ENCODE measurements around the gene GRXCR2.
"Not testable (repeated sequence)": the region's sequence is repeated elsewhere in the genome, so short reads cannot be mapped to it uniquely, and the experiment has no call there.

Gene GRXCR2

DNA sequence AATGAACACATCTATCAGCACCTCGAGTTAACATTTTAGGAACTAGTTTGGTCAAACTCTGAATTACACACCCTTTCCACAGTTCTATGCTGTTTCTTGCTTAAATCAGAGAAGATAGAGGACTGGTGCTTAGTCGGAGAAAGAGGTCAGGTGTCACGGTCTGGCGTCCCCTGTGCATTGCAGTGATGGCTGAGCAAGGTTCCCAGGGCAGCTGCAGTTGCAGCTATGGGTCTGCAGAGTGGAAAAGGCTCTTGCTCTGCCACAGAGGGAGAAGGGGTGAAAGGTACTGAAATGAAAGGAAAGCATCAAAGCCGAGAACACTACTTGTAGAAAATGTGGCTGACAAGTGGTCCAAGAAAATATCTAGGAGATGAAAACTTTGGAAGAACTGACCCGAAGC, 38.4 kb upstream of the GRXCR2 start:
- DNase-seq (ENCODE audit: low read depth) = no peak
- no peaks in the 10 kb centered on the region for H3K36me3 ChIP-seq (ENCODE audit: control insufficient read depth, insufficient read depth, low read length, severe bottlenecking)
- no peak overlapping the region for H3K9ac ChIP-seq (ENCODE audit: low read length)
- no peak overlapping the region for H3K4me3 ChIP-seq (ENCODE audit: low read length)
- H3K4me1 ChIP-seq (ENCODE audit: control insufficient read depth, insufficient read depth, low read length) = no peaks in the 10 kb centered on the region
- no peaks in the 10 kb centered on the region for H3K9me3 ChIP-seq (ENCODE audit: control insufficient read depth, low read length)
- H3K27me3 ChIP-seq (replicated peaks; ENCODE audit: control insufficient read depth, insufficient read depth, low read length) = peaks cover 10% of the 10 kb centered on the region

DNA sequence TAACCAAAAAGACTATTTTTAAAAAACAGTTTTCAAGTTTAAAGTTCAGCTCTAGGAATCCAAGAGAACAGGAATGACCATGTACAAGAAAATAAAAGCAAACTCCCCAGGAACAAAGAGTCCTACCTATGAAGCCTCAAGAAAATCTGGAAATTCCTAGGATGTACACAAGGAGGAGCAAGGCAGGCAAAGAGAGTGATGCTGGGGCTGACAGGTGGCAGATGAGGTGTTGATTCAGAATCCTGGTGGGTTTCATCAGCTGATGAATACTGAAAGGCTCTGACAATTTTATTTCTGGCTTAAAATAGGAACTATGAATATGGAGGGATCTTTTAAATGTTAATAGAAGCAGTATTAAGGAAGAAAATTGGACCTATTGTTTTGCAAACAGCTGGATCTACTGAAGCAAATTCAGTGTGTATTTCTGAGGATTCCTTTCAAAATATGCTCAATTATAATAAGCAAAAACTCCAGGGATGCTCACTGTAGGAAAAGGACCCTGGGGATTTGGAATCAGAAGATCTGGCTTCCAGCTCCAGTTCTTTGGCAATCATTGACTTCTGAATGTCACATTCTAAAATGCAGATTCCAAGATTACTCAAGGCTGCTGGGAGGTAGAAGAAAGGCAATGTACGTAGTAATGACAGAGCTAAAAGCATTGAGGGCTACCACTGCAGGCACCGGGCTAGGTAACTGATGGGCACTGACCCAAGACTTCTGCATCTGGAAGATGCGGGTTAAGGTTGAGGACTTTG, 35.6 kb upstream of the GRXCR2 start:
- no peak for DNase-seq (ENCODE audit: low read depth)

DNA sequence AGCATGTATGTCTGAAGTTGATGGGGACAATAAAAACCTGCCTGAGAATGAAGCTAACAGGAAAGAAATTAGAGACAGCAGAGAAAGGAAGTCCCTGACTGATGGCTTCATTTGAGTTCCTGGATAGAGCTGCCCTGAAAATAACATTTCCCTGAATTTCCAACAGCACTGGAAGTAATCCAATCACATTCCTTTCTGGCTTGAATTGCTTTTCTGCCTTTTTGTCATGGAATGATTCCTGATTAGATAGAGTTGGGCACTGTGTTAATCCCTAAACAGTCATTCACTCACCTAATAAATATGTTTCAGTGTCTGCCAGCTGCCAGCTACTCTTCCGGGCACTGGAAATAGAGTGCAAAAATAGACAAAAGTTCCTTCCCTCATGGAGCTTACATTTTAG, 33.6 kb upstream of the GRXCR2 start:
- peaks cover 10% of the 10 kb centered on the region for H3K4me1 ChIP-seq (ENCODE audit: control insufficient read depth, insufficient read depth, low read length)
- H3K9me3 ChIP-seq (ENCODE audit: control insufficient read depth, low read length) = no peaks in the 10 kb centered on the region
- H3K36me3 ChIP-seq (ENCODE audit: control insufficient read depth, insufficient read depth, low read length, severe bottlenecking) = no peaks in the 10 kb centered on the region
- no peak overlapping the region for H3K9ac ChIP-seq (ENCODE audit: low read length)
- H3K27me3 ChIP-seq (replicated peaks; ENCODE audit: control insufficient read depth, insufficient read depth, low read length) = peaks cover 10% of the 10 kb centered on the region
- DNase-seq (ENCODE audit: low read depth) = peak; percentile 12
- no peak overlapping the region for H3K4me3 ChIP-seq (ENCODE audit: low read length)

More for the DNA sequence above, 35.6 kb upstream of the GRXCR2 start:
- H3K9ac ChIP-seq (ENCODE audit: low read length) = no peak overlapping the region
- H3K9me3 ChIP-seq (ENCODE audit: control insufficient read depth, low read length) = no peaks in the 10 kb centered on the region
- H3K27me3 ChIP-seq (replicated peaks; ENCODE audit: control insufficient read depth, insufficient read depth, low read length) = peaks cover 10% of the 10 kb centered on the region
- H3K36me3 ChIP-seq (ENCODE audit: control insufficient read depth, insufficient read depth, low read length, severe bottlenecking) = no peaks in the 10 kb centered on the region
- H3K4me3 ChIP-seq (ENCODE audit: low read length) = no peak overlapping the region
- peaks cover 6% of the 10 kb centered on the region for H3K4me1 ChIP-seq (ENCODE audit: control insufficient read depth, insufficient read depth, low read length)

DNA sequence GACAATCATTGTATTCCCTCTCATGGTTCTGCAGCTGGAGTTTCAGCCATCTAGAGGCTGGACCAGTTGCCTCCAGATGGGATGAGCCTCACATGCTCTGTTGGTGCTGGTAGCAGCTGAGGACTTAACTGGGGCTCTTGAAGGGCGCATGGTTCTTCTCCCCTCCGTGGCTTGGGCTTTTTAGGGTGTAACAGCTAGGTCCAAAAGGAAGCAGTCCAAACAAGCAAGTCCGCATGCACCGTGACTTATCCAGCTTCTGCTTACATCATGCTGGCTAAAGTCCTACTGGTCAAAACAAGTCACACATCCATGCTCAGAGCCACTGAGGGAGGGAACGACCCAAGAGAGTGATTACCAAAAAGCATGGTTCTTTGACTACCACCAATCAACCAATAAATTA, 31.9 kb upstream of the GRXCR2 start:
- Histone ChIP-seq H3K4me3 (ENCODE audit: low read length) (no peak overlapping the region), H3K27me3 (replicated peaks; ENCODE audit: control insufficient read depth, insufficient read depth, low read length) (peaks cover 5% of the 10 kb centered on the region), H3K9ac (ENCODE audit: low read length) (no peak overlapping the region), H3K36me3 (ENCODE audit: control insufficient read depth, insufficient read depth, low read length, severe bottlenecking) (no peaks in the 10 kb centered on the region), H3K9me3 (ENCODE audit: control insufficient read depth, low read length) (peaks cover 2% of the 10 kb centered on the region), H3K4me1 (ENCODE audit: control insufficient read depth, insufficient read depth, low read length) (peaks cover 10% of the 10 kb centered on the region)
- DNase-seq (ENCODE audit: low read depth) = no peak

DNA sequence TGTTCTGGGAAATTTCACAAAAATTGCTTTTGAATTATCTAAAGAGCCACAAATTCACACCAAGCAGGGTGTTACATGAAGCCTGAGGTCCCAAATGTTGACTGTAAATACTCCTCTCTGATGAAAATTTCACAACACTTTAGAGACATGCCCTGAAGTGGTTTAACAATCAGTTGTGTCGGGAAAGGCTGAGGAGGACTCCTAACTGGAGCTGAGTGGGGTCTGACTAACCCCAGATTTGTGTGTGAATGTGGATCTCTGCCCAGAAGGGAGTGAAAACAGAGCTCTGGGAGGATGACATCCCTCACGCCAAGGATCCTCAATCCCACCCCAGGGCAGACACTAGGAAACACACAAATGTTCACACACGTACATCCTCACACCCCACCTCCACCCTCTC, 31.1 kb upstream of the GRXCR2 start:
- H3K9me3 ChIP-seq (ENCODE audit: control insufficient read depth, low read length) = peaks cover 11% of the 10 kb centered on the region
- peaks cover 5% of the 10 kb centered on the region for H3K27me3 ChIP-seq (replicated peaks; ENCODE audit: control insufficient read depth, insufficient read depth, low read length)
- H3K9ac ChIP-seq (ENCODE audit: low read length) = no peak overlapping the region
- no peaks in the 10 kb centered on the region for H3K36me3 ChIP-seq (ENCODE audit: control insufficient read depth, insufficient read depth, low read length, severe bottlenecking)
- DNase-seq (ENCODE audit: low read depth) = peak; percentile 65
- no peak overlapping the region for H3K4me3 ChIP-seq (ENCODE audit: low read length)
- peaks cover 10% of the 10 kb centered on the region for H3K4me1 ChIP-seq (ENCODE audit: control insufficient read depth, insufficient read depth, low read length)

DNA sequence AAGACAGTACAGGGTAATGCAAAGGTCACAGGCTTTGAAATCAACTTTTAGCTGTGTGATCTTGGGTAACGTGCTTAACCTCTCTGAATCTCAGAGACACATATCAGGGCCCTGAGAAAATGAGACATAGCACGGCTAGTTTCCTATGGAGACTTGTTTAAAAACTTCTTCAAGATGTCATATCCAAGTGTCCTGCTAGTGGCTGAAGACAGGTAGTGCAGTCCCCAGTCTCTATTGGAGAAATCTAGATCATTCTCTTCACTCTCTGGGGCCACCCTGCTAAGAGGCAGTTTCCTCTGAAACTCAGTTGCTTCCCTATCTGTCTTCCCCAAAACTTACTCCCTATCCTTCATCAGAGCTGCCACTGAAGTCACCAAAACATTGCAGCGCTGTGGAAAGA, 30.3 kb upstream of the GRXCR2 start:
- peaks cover 10% of the 10 kb centered on the region for H3K4me1 ChIP-seq (ENCODE audit: control insufficient read depth, insufficient read depth, low read length)
- H3K27me3 ChIP-seq (replicated peaks; ENCODE audit: control insufficient read depth, insufficient read depth, low read length) = peaks cover 4% of the 10 kb centered on the region
- H3K9me3 ChIP-seq (ENCODE audit: control insufficient read depth, low read length) = peaks cover 14% of the 10 kb centered on the region
- H3K36me3 ChIP-seq (ENCODE audit: control insufficient read depth, insufficient read depth, low read length, severe bottlenecking) = no peaks in the 10 kb centered on the region
- H3K4me3 ChIP-seq (ENCODE audit: low read length) = no peak overlapping the region
- DNase-seq (ENCODE audit: low read depth) = peak; percentile 5
- H3K9ac ChIP-seq (ENCODE audit: low read length) = no peak overlapping the region

DNA sequence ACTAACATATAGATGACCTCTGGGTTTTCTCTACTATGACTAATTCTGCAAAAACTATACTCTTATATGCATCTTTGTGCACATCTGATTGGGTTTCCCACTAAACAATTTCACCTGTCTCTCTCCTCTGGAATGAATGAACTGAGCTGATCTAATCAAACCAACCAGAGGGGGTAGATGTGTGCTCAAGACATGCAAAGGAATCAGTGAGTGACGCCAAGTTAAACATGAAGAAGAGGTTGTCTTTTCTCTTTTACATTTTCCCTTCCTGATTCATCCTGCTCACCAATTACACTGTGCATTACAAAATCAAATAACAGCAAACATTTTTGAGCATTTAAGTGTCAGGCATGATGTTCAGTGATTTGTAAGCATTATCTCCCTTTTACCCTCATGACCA, 29.6 kb upstream of the GRXCR2 start:
- DNase-seq (ENCODE audit: low read depth) = peak; percentile 36
- Histone ChIP-seq H3K9ac (ENCODE audit: low read length) (no peak overlapping the region), H3K27me3 (replicated peaks; ENCODE audit: control insufficient read depth, insufficient read depth, low read length) (no peaks in the 10 kb centered on the region), H3K9me3 (ENCODE audit: control insufficient read depth, low read length) (peaks cover 14% of the 10 kb centered on the region), H3K4me1 (ENCODE audit: control insufficient read depth, insufficient read depth, low read length) (peaks cover 10% of the 10 kb centered on the region), H3K36me3 (ENCODE audit: control insufficient read depth, insufficient read depth, low read length, severe bottlenecking) (no peaks in the 10 kb centered on the region), H3K4me3 (ENCODE audit: low read length) (no peak overlapping the region)

DNA sequence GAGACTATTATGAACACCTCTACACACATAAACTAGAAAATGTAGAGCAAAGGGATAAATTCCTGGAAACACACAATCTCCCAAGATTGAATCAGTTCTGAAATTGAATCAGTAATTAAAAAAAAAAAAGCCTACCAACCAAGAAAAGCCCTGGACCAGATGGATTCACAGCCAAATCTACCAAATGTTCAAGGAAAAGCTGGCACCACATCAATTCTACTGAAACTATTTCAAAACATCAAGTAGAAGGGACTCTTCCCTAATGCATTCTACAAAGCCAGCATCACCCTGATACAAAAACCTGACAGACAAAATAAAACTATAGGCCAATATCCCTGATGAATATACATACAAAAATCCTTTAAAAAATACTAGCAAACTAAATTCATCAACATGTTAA, 25.4 kb upstream of the GRXCR2 start:
- Histone ChIP-seq H3K4me3 (ENCODE audit: low read length) (no peak overlapping the region), H3K36me3 (ENCODE audit: control insufficient read depth, insufficient read depth, low read length, severe bottlenecking) (no peaks in the 10 kb centered on the region), H3K9me3 (ENCODE audit: control insufficient read depth, low read length) (peaks cover 14% of the 10 kb centered on the region), H3K27me3 (replicated peaks; ENCODE audit: control insufficient read depth, insufficient read depth, low read length) (no peaks in the 10 kb centered on the region), H3K9ac (ENCODE audit: low read length) (no peak overlapping the region), H3K4me1 (ENCODE audit: control insufficient read depth, insufficient read depth, low read length) (peaks cover 2% of the 10 kb centered on the region)
- DNase-seq (ENCODE audit: low read depth) = no peak

DNA sequence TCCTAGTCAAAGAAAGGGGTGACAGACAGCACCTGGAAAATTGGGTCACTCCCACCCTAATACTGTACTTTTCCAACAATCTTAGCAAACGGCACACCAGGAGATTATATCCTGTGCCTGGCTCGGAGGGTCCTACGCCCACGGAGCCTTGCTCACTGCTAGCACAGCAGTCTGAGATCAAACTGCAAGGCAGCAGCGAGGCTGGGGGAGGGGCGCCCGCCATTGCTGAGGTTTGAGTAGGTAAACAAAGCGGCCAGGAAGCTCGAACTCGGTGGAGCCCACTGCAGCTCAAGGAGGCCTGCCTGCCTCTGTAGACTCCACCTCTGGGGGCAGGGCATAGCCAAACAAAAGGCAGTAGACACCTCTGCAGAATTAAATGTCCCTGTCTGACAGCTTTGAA, 18.6 kb upstream of the GRXCR2 start:
- H3K36me3 ChIP-seq (ENCODE audit: control insufficient read depth, insufficient read depth, low read length, severe bottlenecking); H3K4me1 ChIP-seq (ENCODE audit: control insufficient read depth, insufficient read depth, low read length); H3K4me3 ChIP-seq (ENCODE audit: low read length); H3K9ac ChIP-seq (ENCODE audit: low read length); H3K27me3 ChIP-seq (replicated peaks; ENCODE audit: control insufficient read depth, insufficient read depth, low read length); H3K9me3 ChIP-seq (ENCODE audit: control insufficient read depth, low read length); DNase-seq (ENCODE audit: low read depth): not testable (repeated sequence)

DNA sequence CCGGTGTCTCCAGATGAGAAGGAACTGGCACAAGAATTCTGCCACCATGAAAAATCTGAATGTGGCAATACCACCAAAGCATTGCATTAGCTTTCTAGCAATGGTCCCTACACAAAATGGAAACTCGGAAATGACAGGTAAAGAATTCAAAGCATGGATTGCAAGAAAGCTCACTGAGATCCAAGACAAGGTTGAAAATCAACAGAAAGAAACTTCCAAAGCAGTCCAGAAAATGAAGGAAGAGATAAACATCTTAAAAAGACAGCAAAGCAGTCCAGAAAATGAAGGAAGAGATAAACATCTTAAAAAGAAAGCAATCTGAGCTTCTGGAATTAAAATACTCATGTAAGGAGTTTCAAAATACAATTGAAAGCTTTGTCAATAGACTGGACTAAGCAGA, 16.8 kb upstream of the GRXCR2 start:
- Histone ChIP-seq H3K4me1 (ENCODE audit: control insufficient read depth, insufficient read depth, low read length) (no peaks in the 10 kb centered on the region), H3K36me3 (ENCODE audit: control insufficient read depth, insufficient read depth, low read length, severe bottlenecking) (no peaks in the 10 kb centered on the region), H3K27me3 (replicated peaks; ENCODE audit: control insufficient read depth, insufficient read depth, low read length) (no peaks in the 10 kb centered on the region), H3K9me3 (ENCODE audit: control insufficient read depth, low read length) (no peaks in the 10 kb centered on the region), H3K4me3 (ENCODE audit: low read length) (no peak overlapping the region), H3K9ac (ENCODE audit: low read length) (no peak overlapping the region)
- DNase-seq (ENCODE audit: low read depth) = no peak

DNA sequence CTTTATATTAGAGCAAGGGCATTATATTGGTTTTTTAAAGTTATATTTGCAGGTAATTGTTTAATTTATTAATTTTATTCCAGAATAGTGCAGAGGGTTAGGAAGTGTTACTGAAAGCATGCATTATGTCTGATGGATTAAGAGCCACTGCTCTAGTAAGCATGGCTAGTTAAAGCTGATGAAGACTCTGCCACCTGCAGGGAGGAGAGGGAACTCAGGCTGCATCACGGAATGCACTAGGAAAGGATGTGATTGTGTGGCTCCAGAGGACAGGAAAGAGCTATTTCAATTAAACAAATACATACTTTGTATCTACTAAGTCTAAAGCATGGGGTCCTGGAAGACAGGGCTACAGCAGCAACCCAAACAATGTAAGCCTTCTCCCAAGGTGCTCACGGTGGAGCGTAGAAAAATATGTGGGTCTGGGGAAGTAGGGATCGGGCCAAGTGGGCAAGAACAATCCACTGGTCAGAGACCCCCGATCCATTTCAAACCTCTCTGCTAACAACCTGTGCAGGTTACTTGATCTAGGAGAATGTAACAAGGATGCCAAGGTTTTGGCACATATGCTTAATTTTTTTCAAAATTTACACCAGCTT, 15.3 kb upstream of the GRXCR2 start:
- Histone ChIP-seq H3K27me3 (replicated peaks; ENCODE audit: control insufficient read depth, insufficient read depth, low read length) (no peaks in the 10 kb centered on the region), H3K9ac (ENCODE audit: low read length) (no peak overlapping the region), H3K4me1 (ENCODE audit: control insufficient read depth, insufficient read depth, low read length) (no peaks in the 10 kb centered on the region), H3K4me3 (ENCODE audit: low read length) (no peak overlapping the region), H3K36me3 (ENCODE audit: control insufficient read depth, insufficient read depth, low read length, severe bottlenecking) (no peaks in the 10 kb centered on the region), H3K9me3 (ENCODE audit: control insufficient read depth, low read length) (no peaks in the 10 kb centered on the region)
- DNase-seq (ENCODE audit: low read depth) = peak; percentile 63

DNA sequence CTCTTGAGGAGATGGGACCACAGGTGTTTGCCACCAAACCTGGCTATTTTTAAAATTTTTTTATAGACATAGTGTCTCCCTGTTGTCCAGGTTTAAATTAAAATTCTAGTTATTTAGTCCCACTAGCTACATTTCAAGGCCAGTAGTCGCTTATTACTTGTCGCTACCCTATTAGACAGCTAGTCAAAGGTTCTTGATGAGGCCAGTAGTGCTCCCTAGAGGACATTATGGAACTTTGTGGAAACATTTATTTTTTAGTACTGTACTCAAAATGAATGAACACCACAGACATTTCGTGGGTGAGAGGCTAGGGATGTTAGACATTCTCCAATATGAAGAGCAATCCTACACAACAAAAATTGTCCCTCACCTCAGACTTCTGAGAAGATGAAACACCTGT, 14.4 kb upstream of the GRXCR2 start:
- Histone ChIP-seq H3K27me3 (replicated peaks; ENCODE audit: control insufficient read depth, insufficient read depth, low read length) (no peaks in the 10 kb centered on the region), H3K9ac (ENCODE audit: low read length) (no peak overlapping the region), H3K9me3 (ENCODE audit: control insufficient read depth, low read length) (no peaks in the 10 kb centered on the region), H3K36me3 (ENCODE audit: control insufficient read depth, insufficient read depth, low read length, severe bottlenecking) (no peaks in the 10 kb centered on the region), H3K4me1 (ENCODE audit: control insufficient read depth, insufficient read depth, low read length) (no peaks in the 10 kb centered on the region), H3K4me3 (ENCODE audit: low read length) (no peak overlapping the region)
- no peak for DNase-seq (ENCODE audit: low read depth)

Data from adipocyte (in vitro differentiated cells).